Parathyroid adenoma (tissue), 2 donors: Measurements from ENCODE around the gene CD3E.

Experiments
- H2AFZ ChIP-seq: fragments of 300-600 bp; sonication (generic); one replicate; pipeline ENCODE4 v1.7.0; 2017; ENCODE audit warnings: antibody characterized with exemption, mild to moderate bottlenecking
- H3K27ac ChIP-seq: fragments of 300-600 bp; sonication (generic); one replicate; pipeline ENCODE4 v1.7.0; 2017
- H3K27me3 ChIP-seq: fragments of 300-600 bp; sonication (generic); one replicate; pipeline ENCODE4 v1.7.0; 2017; ENCODE audit warnings: low read length; ENCODE audit not compliant: control insufficient read depth, insufficient read depth
- H3K36me3 ChIP-seq: fragments of 300-600 bp; sonication (generic); one replicate; pipeline ENCODE4 v1.7.0; 2017; ENCODE audit warnings: low read length; ENCODE audit not compliant: control insufficient read depth, insufficient read depth
- H3K4me1 ChIP-seq: fragments of 300-600 bp; sonication (generic); one replicate; pipeline ENCODE4 v1.7.0; 2017; ENCODE audit warnings: control low read depth
- H3K4me2 ChIP-seq: fragments of 300-600 bp; sonication (generic); one replicate; pipeline ENCODE4 v1.7.0; 2017; ENCODE audit warnings: low read length
- H3K4me3 ChIP-seq: fragments of 300-600 bp; sonication (generic); one replicate; pipeline ENCODE4 v1.7.0; 2017; ENCODE audit warnings: low read depth, low read length
- H3K79me2 ChIP-seq: fragments of 300-600 bp; sonication (generic); one replicate; pipeline ENCODE4 v1.7.0; 2017; ENCODE audit warnings: control low read depth
- H3K9ac ChIP-seq: fragments of 300-600 bp; sonication (generic); one replicate; pipeline ENCODE4 v1.7.0; 2017; ENCODE audit warnings: mild to moderate bottlenecking
- H3K9me3 ChIP-seq: fragments of 300-600 bp; sonication (generic); one replicate; pipeline ENCODE4 v1.7.0; 2017; ENCODE audit warnings: low read length; ENCODE audit not compliant: control insufficient read depth
- TF ChIP-seq, protein P1 (sequence below): fragments of 300-600 bp; sonication (generic); IDR thresholded peaks from one replicate; pipeline ENCODE4 v1.7.0; 2017; ENCODE audit warnings: antibody characterized with exemption, mild to moderate bottlenecking
- donor health status: primary hyperparathyroidism.

CD3E gene

DNA sequence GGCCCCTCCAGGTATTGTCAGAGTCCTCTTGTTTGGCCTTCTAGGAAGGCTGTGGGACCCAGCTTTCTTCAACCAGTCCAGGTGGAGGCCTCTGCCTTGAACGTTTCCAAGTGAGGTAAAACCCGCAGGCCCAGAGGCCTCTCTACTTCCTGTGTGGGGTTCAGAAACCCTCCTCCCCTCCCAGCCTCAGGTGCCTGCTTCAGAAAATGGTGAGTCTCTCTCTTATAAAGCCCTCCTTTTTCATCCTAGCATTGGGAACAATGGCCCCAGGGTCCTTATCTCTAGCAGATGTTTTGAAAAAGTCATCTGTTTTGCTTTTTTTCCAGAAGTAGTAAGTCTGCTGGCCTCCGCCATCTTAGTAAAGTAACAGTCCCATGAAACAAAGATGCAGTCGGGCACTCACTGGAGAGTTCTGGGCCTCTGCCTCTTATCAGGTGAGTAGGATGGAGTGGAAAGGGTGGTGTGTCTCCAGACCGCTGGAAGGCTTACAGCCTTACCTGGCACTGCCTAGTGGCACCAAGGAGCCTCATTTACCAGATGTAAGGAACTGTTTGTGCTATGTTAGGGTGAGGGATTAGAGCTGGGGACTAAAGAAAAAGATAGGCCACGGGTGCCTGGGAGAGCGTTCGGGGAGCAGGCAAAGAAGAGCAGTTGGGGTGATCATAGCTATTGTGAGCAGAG, at the start of gene CD3E:
TSS of gene CD3E (plus strand) at position 163 of the 681 bp plus-strand sequence. CDS start at position 386, 223 bp downstream.
- no peaks in the 10 kb centered on the region for H3K79me2 ChIP-seq
- H3K4me2 ChIP-seq = no peak within 1 kb of the TSS
- H3K36me3 ChIP-seq = no peaks in the 10 kb centered on the region
- no peaks in the 10 kb centered on the region for H3K9me3 ChIP-seq
- no peaks in the 10 kb centered on the region for H3K4me1 ChIP-seq
- no peak within 1 kb of the TSS for H2AFZ ChIP-seq
- H3K27ac ChIP-seq = no peak within 1 kb of the TSS
- H3K4me3 ChIP-seq = no peak within 1 kb of the TSS
- TF ChIP-seq, protein P1, sequence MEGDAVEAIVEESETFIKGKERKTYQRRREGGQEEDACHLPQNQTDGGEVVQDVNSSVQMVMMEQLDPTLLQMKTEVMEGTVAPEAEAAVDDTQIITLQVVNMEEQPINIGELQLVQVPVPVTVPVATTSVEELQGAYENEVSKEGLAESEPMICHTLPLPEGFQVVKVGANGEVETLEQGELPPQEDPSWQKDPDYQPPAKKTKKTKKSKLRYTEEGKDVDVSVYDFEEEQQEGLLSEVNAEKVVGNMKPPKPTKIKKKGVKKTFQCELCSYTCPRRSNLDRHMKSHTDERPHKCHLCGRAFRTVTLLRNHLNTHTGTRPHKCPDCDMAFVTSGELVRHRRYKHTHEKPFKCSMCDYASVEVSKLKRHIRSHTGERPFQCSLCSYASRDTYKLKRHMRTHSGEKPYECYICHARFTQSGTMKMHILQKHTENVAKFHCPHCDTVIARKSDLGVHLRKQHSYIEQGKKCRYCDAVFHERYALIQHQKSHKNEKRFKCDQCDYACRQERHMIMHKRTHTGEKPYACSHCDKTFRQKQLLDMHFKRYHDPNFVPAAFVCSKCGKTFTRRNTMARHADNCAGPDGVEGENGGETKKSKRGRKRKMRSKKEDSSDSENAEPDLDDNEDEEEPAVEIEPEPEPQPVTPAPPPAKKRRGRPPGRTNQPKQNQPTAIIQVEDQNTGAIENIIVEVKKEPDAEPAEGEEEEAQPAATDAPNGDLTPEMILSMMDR = no peak
- no peak within 1 kb of the TSS for H3K9ac ChIP-seq
- no peaks in the 10 kb centered on the region for H3K27me3 ChIP-seq

DNA sequence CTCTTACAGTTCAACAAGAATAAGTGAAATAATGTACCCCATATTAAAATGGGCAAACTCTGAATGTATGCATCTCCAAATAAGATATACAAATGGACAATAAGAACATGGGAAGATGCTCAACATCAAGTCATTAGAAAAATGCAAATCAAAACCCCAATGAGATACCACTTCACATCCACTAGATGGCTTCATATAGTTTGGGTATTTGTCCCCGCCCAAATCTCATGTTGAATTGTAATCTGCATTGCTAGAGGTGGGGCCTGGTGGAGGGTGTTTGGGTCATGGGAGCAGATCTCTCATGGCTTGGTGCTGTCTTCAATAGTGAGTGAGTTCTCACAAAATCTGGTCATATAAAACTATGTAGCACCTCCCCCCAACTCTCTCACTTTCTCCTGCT, 46.1 kb upstream of the CD3E start:
- Histone ChIP-seq H3K9me3 (no peaks in the 10 kb centered on the region), H3K9ac (no peak overlapping the region), H3K27me3 (no peaks in the 10 kb centered on the region), H3K4me2 (no peak overlapping the region), H2AFZ (no peak overlapping the region), H3K4me3 (no peak overlapping the region), H3K27ac (no peak overlapping the region), H3K36me3 (no peaks in the 10 kb centered on the region), H3K4me1 (peaks cover 6% of the 10 kb centered on the region), H3K79me2 (no peaks in the 10 kb centered on the region)
- TF ChIP-seq, protein P1 = no peak

DNA sequence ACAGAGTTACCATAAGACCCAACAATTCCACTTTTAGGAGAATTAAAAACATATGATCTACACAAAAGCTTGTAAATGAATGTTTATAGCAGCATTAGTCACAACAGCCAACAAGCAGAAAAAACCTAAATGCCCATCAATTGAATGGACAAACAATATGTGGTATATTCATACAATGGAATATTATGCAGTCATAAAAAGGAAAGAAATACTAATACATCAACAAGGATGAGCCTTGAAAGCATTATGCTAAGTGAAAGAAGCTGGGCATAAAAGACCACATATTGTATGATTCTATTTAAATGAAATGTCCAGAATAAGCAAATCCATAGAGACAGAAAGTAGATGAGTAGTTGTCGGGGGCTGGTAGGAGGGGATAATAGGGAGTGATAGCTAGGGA, 45.4 kb upstream of the CD3E start:
- no peaks in the 10 kb centered on the region for H3K9me3 ChIP-seq
- H3K4me1 ChIP-seq = peaks cover 7% of the 10 kb centered on the region
- no peaks in the 10 kb centered on the region for H3K27me3 ChIP-seq
- H3K4me3 ChIP-seq = no peak overlapping the region
- no peak overlapping the region for H3K27ac ChIP-seq
- H3K4me2 ChIP-seq = no peak overlapping the region
- H3K9ac ChIP-seq = no peak overlapping the region
- H2AFZ ChIP-seq = no peak overlapping the region
- H3K79me2 ChIP-seq = no peaks in the 10 kb centered on the region
- TF ChIP-seq, protein P1 = no peak
- H3K36me3 ChIP-seq = no peaks in the 10 kb centered on the region

- H3K4me2 ChIP-seq = no peak overlapping the region
- no peak overlapping the region for H2AFZ ChIP-seq
- peaks cover 7% of the 10 kb centered on the region for H3K4me1 ChIP-seq
- no peaks in the 10 kb centered on the region for H3K9me3 ChIP-seq
- no peaks in the 10 kb centered on the region for H3K27me3 ChIP-seq
- no peak overlapping the region for H3K9ac ChIP-seq
- H3K36me3 ChIP-seq = no peaks in the 10 kb centered on the region
- H3K79me2 ChIP-seq = no peaks in the 10 kb centered on the region
- no peak overlapping the region for H3K27ac ChIP-seq
- TF ChIP-seq, protein P1 = no peak
- no peak overlapping the region for H3K4me3 ChIP-seq
These were observed 44.2 kb upstream of the CD3E start for GRCh38 chr11:118260353-118260752.

DNA sequence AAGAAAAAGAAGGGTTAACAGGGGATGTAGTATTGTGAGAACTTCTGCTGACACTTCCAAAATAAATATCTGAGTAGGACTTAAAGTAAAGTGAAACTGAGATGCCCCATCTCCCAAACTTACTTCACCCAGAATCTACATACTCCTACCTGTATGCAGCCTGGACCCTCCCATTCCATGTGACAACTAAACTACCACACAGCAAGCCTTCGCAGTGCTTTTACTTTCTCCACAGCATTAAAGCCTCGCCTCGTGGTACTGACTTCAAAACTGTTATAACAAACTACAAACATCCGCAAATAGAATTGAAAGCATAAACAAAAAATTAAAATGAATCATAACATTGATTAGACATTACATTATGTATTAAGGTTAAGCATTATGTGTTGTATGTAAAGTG, 41.4 kb upstream of the CD3E start:
- no peaks in the 10 kb centered on the region for H3K79me2 ChIP-seq
- no peaks in the 10 kb centered on the region for H3K27me3 ChIP-seq
- no peak overlapping the region for H3K9ac ChIP-seq
- no peaks in the 10 kb centered on the region for H3K36me3 ChIP-seq
- no peaks in the 10 kb centered on the region for H3K9me3 ChIP-seq
- peaks cover 7% of the 10 kb centered on the region for H3K4me1 ChIP-seq
- peak overlapping the region; percentile 20 for H3K4me3 ChIP-seq
- H2AFZ ChIP-seq = peak overlapping the region; percentile 22
- peak overlapping the region; percentile 89 for H3K27ac ChIP-seq
- peak overlapping the region; percentile 68 for H3K4me2 ChIP-seq
- TF ChIP-seq, protein P1 = no peak
